Measurements from ENCODE around the gene MPRIP.

DNA sequence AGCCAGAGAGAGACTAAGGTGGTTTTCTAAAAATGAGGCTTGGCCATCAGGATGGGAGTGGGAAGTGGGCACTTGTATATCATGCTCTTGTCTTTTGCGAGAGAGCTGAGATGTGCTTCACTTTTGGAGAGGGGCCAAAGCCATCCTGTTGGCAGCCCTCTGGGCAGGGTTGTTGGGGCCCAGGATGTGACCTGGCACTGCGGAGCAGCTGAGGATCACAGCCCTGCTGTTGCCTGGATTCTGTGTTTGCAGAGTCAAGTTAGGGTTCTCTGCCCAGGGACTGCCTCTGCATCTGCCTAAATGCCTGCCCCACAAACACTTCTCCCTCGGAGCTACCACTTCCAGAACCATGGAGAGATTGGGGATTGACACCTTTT is 92.7 kb downstream of the MPRIP start:
- no peak for TF ChIP-seq GLIS2 (tag by site-specific recombination; IDR thresholded peaks at IDR 0.05)
- TF ChIP-seq SP3 (tag by site-specific recombination; IDR thresholded peaks at IDR 0.05), result no peak
